Gastroesophageal sphincter (tissue), 4 donors: ENCODE results near the gene COL7A1. TPM values are rescaled to one million over a fixed set of nuclear protein-coding genes. Genes with fewer than 3 reads are reported as not detected.
"Not testable (repeated sequence)": the region's sequence is repeated elsewhere in the genome, so short reads cannot be mapped to it uniquely, and the experiment has no call there.

ENCODE experiments used
- ATAC-seq: fragments of 150-250 bp; one replicate; pipeline ENCODE4 v1.9.1; 2016; ENCODE audit warnings: mild to moderate bottlenecking, moderate library complexity
- H3K27ac ChIP-seq, 4 donors: fragments of 200-600 bp; sonication (generic) in 3 of 4; 1 replicate in 3 of 4; 2 replicates in 1 of 4; pipeline ENCODE4 v1.5.1; 2016 to 2019
- H3K27me3 ChIP-seq: fragments of 200-600 bp; sonication (generic); one replicate; pipeline ENCODE4 v1.5.1; 2019
- H3K36me3 ChIP-seq, 2 donors: fragments of 200-600 bp; sonication (generic); one replicate each; pipeline ENCODE4 v1.5.1; 2019; ENCODE audit warnings: control low read depth in 1 of 2
- H3K4me1 ChIP-seq, 3 donors: fragments of 200-600 bp; sonication (generic); 1 replicate in 2 of 3; 2 replicates in 1 of 3; pipeline ENCODE4 v1.5.1; 2016 to 2019; ENCODE audit warnings: control low read depth in 2 of 3
- H3K4me3 ChIP-seq, 2 donors: fragments of 200-600 bp; sonication (generic); one replicate each; pipeline ENCODE4 v1.5.1; 2019; ENCODE audit warnings: mild to moderate bottlenecking in 1 of 2, moderate library complexity in 1 of 2
- H3K9me3 ChIP-seq, 3 donors: fragments of 200-600 bp; sonication (generic); one replicate each; pipeline ENCODE4 v1.5.1; 2017 to 2019; ENCODE audit warnings: control low read depth in 2 of 3
- EP300 ChIP-seq: sonication (generic); formaldehyde crosslinking; IDR thresholded peaks from one replicate; pipeline ENCODE4 v1.6.1; 2017; ENCODE audit warnings: antibody characterized with exemption, mild to moderate bottlenecking
- POLR2A ChIP-seq, 2 donors: fragments of 450-650 bp; IDR thresholded peaks; one replicate each; pipeline ENCODE4 v1.6.1; 2017; ENCODE audit warnings: antibody characterized with exemption in 2 of 2, mild to moderate bottlenecking in 2 of 2, moderate library complexity in 1 of 2
- POLR2AphosphoS5 ChIP-seq: sonication (generic); formaldehyde crosslinking; IDR thresholded peaks from one replicate; pipeline ENCODE4 v1.6.1; 2017; ENCODE audit warnings: antibody characterized with exemption
- WGBS, 2 donors: methylation state at CpG; one replicate each; pipeline ENCODE4 v1.1.5; 2018; ENCODE audit warnings: low coverage in 1 of 2; 5-methylcytosine and 5-hydroxymethylcytosine counted together
- total RNA-seq, 4 donors: library from RNA; depleted of rRNA; stranded (reverse); fragments of >200 nt; gene quantifications; one replicate each; pipeline ENCODE4 v1.1.0, GENCODE V29; 2016
- TF ChIP-seq, protein P1 (sequence below), 4 experiments: fragments of 200-600 bp in 2 of 4; fragments of 450-650 bp in 2 of 4; sonication (generic) in 1 of 4; IDR thresholded peaks; one replicate each; pipeline ENCODE4 v1.5.1; 2017 to 2019; ENCODE audit warnings: antibody characterized with exemption in 4 of 4, mild to moderate bottlenecking in 2 of 4, moderate library complexity in 2 of 4

COL7A1 gene
- total RNA-seq, 4 donors from 2014 or later = 1.7 to 3.9 (median 1.9) TPM

DNA sequence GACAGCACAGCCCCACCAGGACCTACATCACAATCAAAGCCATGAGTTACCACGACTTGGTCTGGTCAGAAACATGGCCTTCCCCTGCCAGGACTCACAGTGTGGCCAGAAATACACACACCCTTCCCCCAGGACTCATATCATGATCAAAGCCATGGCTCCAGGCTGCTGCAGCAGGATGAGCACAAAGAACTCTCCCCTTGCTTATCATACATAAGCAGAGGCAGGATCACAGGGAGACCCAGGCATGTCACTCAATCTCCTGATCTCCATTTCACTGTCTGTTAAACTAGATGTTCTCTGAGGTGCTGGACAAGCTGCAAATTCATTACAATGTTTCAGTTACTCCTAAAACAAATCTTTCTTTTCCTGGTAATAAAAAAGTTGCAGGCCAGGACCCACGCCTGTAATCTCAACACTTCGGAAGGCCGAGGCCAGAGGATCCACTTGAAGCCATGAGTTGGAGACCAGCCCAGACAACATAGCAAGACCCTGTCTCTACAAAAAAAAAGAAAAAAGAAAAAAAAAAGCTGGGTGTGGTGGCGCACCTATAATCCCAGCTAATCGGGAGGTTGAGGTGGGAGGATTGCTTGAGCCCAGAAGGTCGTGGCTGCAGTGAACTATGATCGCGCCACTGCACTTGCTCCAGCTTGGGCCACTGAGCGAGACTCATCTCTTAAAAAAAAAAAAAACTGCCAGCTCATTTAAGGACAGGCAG lies 39.7 kb downstream of the COL7A1 start:
- Histone ChIP-seq H3K4me3 (no peak overlapping the region), H3K4me1 (peaks cover 0 to 50% (median 12%) of the 10 kb centered on the region in 3 donors), H3K27me3 (no peaks in the 10 kb centered on the region), H3K36me3 (no peaks in the 10 kb centered on the region), H3K9me3 (no peaks in the 10 kb centered on the region), H3K27ac (no peak overlapping the region)
- ATAC-seq = no peak
- TF ChIP-seq EP300 = no peak
- no peak for TF ChIP-seq POLR2AphosphoS5
- TF ChIP-seq, protein P1, sequence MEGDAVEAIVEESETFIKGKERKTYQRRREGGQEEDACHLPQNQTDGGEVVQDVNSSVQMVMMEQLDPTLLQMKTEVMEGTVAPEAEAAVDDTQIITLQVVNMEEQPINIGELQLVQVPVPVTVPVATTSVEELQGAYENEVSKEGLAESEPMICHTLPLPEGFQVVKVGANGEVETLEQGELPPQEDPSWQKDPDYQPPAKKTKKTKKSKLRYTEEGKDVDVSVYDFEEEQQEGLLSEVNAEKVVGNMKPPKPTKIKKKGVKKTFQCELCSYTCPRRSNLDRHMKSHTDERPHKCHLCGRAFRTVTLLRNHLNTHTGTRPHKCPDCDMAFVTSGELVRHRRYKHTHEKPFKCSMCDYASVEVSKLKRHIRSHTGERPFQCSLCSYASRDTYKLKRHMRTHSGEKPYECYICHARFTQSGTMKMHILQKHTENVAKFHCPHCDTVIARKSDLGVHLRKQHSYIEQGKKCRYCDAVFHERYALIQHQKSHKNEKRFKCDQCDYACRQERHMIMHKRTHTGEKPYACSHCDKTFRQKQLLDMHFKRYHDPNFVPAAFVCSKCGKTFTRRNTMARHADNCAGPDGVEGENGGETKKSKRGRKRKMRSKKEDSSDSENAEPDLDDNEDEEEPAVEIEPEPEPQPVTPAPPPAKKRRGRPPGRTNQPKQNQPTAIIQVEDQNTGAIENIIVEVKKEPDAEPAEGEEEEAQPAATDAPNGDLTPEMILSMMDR (IDR thresholded peaks at IDR 0.05) = no peak
- no peak for TF ChIP-seq POLR2A (IDR thresholded peaks at IDR 0.05)
- 85 to 93% methylated on average over 4 to 7 of the region's 10 CpGs for WGBS, 2 donors

DNA sequence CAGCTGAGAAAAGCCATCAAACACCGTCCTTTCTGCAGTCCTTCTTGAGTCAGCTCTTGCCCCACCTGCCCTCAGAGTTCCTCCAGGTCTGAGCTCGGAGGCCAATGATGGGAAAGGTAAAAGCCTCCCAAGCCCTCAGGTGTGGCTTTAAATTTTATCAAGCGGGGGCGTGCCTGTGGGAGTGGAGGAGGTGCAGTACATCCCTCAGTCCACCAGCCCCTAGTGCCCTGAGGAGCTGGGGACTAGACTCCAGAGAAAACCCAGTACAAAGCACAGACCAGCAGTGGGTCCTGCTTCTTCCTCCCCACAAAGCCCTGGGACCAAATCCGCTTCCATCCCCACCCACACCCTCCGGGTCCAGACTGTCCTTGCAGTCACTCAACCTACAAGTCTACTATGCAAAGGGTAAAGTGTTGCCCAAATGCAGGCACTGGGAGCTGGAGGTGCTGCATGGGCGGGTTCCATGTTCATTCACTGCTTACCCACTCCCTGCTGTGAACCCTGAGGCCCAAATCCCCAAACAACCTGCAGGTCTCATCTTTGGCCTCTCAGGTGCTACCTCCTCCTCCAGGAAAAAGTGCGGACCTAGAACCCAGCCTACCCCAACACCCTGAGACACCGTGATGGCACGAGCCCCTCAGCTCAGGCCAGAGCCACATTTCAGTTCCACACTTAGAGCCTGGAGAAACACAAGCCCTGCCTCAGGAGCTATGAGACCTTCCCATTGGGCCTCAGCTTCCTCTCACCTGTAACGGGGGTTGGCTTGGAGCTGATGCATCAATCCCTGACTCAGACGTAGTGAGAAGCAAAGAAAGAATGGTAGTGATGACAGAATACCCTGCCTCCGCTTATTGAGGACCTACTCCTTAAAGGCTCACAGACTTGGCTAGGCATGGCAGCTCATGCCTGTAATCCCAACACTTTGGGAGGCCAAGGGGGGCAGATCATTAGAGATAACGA lies 41.0 kb downstream of the COL7A1 start:
- peaks cover 0 to 8% of the 10 kb centered on the region in 2 donors for H3K36me3 ChIP-seq
- no peak for TF ChIP-seq EP300
- no peak for TF ChIP-seq POLR2A (IDR thresholded peaks at IDR 0.05)
- TF ChIP-seq, protein P1 (IDR thresholded peaks at IDR 0.05) = no peak
- no peak overlapping the region for H3K27ac ChIP-seq
- ATAC-seq = no peak
- H3K27me3 ChIP-seq = no peaks in the 10 kb centered on the region
- H3K4me1 ChIP-seq = peaks cover 0 to 41% (median 6%) of the 10 kb centered on the region in 3 donors
- H3K9me3 ChIP-seq = no peaks in the 10 kb centered on the region
- 71 to 92% methylated on average over 2 to 9 of the region's 14 CpGs for WGBS, 2 donors
- no peak overlapping the region for H3K4me3 ChIP-seq

DNA sequence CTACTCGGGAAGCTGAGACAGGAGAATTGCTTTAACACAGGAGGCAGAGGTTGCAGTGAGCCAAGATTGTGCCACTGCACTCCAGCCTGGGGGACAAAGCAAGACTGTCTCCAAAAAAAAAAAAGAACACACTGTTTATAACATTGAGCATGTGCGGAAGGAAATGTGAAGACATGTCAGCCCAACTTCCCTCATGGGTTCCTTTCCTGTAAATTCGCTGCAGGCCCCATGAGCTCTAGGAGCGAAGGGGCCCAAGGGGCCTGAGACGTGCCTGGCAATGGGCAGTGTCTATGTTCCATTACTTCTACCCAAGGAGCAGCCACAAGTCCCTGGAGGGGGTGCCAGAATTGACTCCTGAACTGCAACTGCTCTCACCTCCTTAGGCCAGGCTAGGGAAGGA lies 41.8 kb downstream of the COL7A1 start:
- peaks cover 0 to 41% (median 6%) of the 10 kb centered on the region in 3 donors for H3K4me1 ChIP-seq
- WGBS, 2 donors = 60 to 87% methylated on average over 1 to 5 of the region's 5 CpGs
- no peak overlapping the region for H3K4me3 ChIP-seq
- TF ChIP-seq POLR2AphosphoS5 (no peak), POLR2A (IDR thresholded peaks at IDR 0.05) (no peak), EP300 (no peak)
- TF ChIP-seq, protein P1 (IDR thresholded peaks at IDR 0.05) = no peak
- H3K27me3 ChIP-seq = no peaks in the 10 kb centered on the region
- no peaks in the 10 kb centered on the region for H3K9me3 ChIP-seq
- no peak overlapping the region for H3K27ac ChIP-seq
- H3K36me3 ChIP-seq = peaks cover 0 to 8% of the 10 kb centered on the region in 2 donors
- no peak for ATAC-seq

DNA sequence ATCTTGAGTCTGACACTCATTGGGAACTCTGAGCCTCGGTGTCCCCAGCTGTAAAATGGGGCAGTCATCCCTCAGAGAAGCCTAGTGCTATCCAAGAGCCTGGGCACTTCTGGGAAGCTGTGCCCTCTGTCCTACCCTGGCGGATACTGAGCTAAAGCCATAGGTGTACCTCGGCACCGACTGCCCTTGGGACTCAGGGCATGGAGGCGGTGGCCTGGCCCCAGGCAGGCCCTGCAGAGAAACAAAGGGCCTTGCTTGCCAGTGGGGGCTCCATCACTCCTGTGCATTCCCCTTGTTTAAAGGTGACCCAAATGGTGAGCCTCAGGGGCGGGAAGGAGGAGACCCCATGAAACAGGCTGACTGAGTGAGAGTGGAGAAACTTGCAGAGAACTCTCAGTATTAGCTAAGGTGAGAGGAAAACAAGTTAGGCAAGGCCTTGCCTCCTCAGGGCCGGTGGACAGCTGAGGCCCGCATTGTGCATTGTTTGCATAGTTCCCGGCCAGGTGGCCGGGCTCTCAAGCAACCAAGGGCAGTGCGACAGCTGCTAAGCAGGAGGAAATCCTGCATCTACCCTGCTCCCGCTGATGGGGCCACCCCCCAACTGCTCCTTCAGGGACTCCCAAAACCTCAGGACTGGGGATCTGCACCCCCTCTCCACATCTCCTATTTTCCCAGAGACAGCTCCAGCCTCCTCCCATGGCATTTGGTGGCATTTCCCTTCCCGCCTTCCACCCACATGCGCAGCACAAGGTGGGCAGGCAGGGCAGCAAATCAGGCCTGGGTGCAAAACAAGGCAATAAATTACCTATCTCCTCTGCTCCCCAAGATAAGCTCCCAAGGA lies 42.8 kb downstream of the COL7A1 start:
- Histone ChIP-seq H3K27me3 (no peaks in the 10 kb centered on the region), H3K9me3 (no peaks in the 10 kb centered on the region), H3K36me3 (peaks cover 0 to 17% of the 10 kb centered on the region in 2 donors), H3K4me1 (peaks cover 0 to 33% (median 3%) of the 10 kb centered on the region in 3 donors), H3K27ac (no peak overlapping the region), H3K4me3 (no peak overlapping the region)
- WGBS, 2 donors = 48 to 83% methylated on average over 2 to 4 of the region's 14 CpGs
- TF ChIP-seq EP300 (no peak), POLR2A (IDR thresholded peaks at IDR 0.05) (no peak), POLR2AphosphoS5 (no peak)
- TF ChIP-seq, protein P1 (IDR thresholded peaks at IDR 0.05) = no peak
- ATAC-seq = no peak

DNA sequence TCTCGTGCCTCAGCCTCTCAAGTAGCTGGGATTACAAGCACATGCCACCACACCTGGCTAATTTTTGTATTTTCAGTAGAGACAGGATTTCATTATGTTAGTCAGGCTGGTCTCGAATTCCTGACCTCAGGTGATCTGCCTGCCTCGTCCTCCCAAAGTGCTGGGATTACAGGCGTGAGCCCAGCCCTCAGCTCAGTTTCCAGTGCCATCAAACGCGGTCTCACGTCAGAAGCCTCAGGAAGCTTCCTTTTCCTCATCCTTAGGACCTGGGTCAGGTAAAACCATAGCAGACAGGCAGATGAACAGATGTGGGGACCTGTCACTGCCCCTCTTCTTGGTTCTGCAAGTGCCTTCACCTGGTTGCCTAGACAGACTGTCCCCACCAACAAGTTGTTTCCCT lies 43.5 kb downstream of the COL7A1 start:
- Histone ChIP-seq H3K36me3 (peaks cover 0 to 24% of the 10 kb centered on the region in 2 donors), H3K4me1 (peaks cover 0 to 29% (median 3%) of the 10 kb centered on the region in 3 donors)
- H3K27me3 ChIP-seq, ATAC-seq, H3K9me3 ChIP-seq, H3K4me3 ChIP-seq, H3K27ac ChIP-seq: not testable (repeated sequence)
- WGBS, 2 donors = 98% methylated on average over 4 of the region's 7 CpGs; no CpG with 5 or more reads in 1 of the 2 donors
